Right renal cortex interstitium (tissue), 3 donors: ENCODE results near the gene EFCAB10. TPM values are rescaled to one million over a fixed set of nuclear protein-coding genes. Genes with fewer than 3 reads are reported as not detected.

Experiments used
- DNase-seq, 3 donors: peaks; one replicate each; pipeline ENCODE4 v3.0.0-alpha.2; 2013; ENCODE audit warnings: low read depth in 3 of 3, low spot score in 2 of 3
- polyA plus RNA-seq, 3 donors: library from polyadenylated mRNA; unstranded; fragments of 120-200 nt; gene quantifications; one replicate each; pipeline ENCODE4 v1.2.1, GENCODE V29; 2013; ENCODE audit not compliant: insufficient read length in 3 of 3

EFCAB10 gene
- 1 to 10 TPM in 2 of 3 donors, under 1 TPM in 1; 1.00 to 1.6 (median 1.4) TPM for polyA plus RNA-seq

DNA sequence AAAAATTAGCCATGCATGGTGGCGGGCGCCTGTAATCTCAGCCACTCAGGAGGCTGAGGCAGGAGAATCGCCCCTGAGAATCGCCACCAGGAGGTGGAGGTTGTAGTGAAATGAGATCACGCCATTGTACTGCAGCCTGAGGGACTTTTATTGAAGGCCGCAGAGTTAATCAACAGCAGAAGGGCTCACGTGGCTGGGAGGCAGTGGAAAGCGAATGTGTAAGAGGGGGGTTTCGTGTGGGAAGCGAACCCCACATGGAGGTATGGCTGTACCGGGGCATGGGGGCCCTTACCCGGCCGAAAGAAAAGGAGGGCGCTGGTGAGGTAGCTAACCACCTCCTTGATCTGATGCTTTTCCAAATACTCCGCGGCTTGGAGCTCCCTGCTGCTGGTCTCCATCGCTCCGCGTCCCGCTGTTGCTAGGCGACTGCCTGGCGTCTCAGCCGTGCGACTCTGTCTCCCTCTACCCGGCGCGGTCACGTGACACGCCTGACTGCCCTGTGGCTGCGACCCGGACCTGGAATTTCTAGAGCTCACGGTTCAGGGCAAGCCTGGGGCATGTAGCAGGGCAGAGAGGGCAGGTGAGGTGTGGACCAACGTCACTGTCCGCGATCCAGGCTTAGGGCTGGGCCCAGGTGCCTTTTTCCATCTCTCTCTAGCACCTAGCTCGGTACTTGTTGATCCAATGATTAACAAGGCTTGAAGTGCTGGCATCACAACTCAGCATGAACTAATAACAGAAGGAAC is at the start of gene EFCAB10:
Gene EFCAB10, minus strand, starts transcription at position 428 of the 746 bp plus-strand sequence. Its CDS starts 30 bp downstream, at position 398.
- peak; percentile 51 to 73 (median 65) for DNase-seq

- DNase-seq, result no peak
Measured at GRCh38 chr7:105625986-105626385, 44.7 kb upstream of the EFCAB10 start.

GRCh38 chr7:105623906-105624305 is 42.6 kb upstream of the EFCAB10 start:
- no peak for DNase-seq

DNA sequence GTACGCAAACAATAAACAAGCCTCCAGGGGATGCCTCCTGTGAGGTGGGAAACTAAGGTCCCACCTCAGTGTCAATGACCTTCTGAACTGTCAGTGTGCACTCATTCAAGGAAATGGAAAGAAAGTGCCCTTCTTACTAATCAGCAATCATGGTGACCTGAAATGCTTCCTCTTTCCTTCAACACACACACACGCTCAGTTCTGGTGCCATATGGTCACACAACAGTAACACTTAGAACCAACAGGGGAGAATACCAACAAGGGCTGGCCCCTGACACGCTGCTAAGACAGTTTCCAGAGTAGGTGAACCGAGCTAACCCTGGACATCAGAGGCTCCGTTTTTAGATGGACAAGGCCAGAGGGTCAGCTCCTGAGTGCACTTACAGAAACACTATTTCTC is 42.1 kb upstream of the EFCAB10 start:
- DNase-seq, result no peak

DNA sequence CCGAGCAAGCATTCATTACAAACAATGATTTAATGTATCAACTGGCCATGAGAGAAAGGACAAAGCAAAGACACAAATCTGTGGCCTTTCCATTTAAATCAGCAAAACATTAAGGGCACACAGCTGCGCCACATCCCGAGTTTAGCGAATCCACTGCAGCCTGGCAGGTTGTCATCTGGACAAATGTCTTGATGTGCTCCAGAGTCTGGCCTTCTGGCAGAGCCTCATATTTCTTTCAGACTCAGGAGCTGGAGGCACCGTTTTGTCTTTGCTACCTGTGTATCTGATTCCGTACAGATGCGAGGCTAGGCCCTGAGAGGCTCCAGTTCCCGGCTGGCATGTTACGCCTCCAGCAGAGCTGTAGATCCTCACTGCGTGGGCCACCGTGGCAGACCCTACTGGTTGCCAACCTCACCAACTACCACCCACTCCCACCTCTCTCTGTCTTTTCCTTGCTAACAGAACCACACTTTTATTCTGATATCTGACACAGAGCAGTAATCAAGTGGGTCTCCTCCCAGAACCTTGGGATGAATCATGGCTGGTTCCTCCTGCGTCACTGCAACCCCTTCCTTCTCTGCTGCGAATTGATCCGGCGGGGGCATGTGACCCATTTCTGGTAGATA is 40.9 kb upstream of the EFCAB10 start:
- DNase-seq, result no peak

DNA sequence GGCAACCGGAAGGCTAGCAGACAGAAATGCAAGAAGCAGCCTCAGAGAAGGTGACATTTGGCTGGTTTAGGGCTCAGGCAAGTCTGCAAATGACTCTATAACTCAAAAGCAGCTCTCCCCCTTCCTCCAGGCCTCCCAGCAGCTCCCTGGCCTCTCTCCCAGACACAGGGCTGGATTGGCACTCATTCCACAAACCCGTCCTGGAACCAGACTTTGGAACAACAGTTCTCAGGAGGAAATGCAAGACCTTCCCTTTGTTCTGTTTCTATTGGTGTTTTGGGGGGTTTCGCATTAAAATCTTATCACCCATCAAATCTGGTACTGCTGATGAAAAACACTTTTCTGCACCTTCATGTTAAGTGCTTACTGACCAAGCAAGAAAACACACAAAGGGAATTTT is 40.3 kb upstream of the EFCAB10 start:
- no peak for DNase-seq

GRCh38 chr7:105621176-105621575 is 39.9 kb upstream of the EFCAB10 start:
- no peak for DNase-seq

GRCh38 chr7:105619590-105619989 is 38.3 kb upstream of the EFCAB10 start:
- no peak for DNase-seq

DNA sequence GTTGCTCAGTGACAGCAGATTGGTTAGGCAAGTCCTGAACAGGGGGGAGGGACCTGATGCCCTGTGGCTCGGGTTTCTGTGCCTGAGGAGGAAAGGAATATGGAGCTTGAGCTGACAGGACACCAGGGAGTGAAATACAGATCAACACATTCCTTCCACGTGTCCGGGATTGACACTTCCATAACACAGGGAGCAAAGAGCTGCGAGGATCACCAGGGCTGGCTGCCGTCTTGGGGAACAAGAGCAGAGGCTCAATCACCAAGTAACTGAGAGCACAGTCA is 36.7 kb upstream of the EFCAB10 start:
- DNase-seq, result peak in 1 of 3 donors; percentile 17

GRCh38 chr7:105617280-105618015 is 36.2 kb upstream of the EFCAB10 start:
- peak in 1 of 3 donors; percentile 23 for DNase-seq

DNA sequence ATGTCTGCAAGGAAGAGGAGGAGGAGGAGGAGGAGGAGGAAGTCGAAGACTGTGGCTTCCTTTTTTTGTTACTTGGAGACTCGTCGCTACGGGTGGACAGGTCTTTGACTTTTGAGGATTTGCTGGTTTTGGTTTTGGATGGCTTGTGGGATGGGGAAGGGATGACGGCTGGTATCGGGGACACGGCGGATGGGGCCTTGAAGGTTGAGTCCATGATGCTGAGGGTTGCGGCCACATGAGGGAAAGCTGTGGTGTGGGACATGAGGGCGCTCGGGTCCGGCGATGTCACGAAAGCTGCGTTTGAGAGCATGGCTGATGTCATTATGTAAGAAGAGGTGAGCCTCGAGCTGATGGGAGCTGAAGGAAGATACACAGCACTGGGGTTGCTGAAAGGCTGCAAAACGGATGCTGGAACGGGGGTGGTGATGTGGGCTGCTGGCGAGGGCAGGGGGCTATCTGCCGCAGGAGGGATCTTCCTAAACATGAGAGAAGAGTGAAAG is 33.1 kb upstream of the EFCAB10 start:
- DNase-seq, result no peak

DNA sequence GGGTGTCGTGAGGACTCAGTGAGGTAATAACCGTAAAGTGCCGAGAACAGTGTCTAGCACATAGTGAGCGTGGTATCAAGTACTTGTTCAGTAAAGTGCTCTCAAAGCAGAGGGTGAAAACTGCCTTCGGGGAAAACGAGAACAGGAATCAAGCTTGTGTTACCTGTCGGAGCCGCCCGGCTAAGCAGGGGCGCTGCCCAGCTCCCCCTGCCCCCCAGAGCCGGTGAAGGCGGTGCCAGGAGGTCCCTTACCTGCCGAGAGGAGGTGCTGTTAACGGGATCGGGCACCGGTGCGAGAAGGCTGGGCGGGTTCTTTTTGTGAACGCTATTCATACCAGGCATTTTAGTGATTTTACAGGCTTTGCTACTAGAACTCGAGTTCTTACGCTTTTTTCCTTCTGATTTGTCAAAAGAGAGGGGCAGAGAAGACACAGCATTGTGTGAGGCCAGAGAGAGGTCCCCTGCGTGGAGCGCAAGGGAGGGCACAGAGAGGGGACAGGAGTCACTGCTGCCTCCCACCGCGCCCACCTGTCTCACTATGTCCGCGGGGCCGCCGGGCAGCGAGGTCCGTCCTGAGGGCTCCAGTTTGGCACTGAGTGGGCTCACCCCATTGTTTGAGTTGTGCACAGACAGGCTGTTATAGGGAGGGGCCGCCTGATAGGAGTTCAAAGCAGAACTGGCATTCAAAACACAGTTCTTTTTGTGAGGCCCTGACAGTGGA is 32.5 kb upstream of the EFCAB10 start:
- DNase-seq, result no peak

DNA sequence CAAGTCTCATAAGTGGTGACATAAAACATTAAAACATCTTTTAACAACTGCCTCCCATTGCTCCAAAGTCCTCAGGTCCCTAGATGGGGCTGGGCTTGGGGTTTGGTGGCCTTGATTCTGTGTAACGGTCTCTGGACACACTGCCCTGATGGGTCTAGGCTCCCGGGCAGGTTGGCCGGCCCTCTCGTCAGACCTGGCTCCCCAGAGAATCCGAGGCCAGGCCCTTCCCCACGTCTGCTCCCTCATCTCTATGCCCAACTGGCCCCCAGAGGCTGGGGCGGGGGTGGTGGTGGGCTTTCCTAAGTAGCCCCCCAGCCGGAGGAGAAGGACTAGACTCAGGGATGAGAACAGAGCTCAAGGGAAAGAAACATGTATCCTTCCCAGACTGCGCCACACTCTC is 31.5 kb upstream of the EFCAB10 start:
- no peak for DNase-seq

DNA sequence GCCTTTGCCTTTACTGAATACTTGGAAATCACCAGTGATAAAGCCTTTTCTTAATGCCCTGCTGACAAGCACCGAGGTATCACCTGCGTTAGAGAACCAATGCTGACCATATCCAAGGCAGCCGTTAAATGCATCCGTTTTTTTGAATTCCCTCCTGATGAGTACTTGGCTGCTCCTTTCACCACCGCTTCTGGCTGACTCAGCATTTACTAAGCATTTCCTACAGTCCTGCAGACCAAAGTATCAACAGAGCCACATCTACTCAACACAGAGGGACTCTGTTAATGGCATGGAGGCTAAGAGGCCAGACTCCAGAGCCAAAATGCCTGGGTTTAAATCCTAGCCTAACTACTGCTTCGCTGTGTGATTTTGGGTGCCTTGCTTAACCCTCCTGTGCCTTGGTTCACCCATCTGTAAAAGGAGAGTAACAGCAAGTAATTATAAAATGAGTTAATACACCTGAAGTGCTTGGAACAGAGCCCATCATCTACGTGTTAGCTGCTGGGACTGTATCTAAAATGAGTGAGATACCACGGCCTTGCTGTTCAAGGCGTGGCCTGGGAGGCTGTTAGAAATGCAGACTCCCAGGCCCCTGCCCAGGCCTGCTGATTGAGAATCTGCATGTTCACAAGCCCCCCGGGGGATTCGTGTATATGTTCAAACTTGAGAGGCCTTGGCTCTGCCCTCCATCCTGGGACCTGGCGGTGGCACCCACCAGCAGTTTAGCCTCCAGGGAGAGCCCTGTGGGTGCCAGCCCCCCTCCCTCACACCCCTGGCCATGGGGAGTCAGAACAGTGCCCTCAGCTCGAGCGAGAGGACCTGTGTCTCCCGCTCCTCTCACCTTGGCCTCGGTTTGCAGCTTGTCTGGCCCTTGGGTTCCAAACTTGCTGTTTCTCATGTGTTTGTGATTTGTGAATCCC is 30.8 kb upstream of the EFCAB10 start:
- DNase-seq, result no peak

DNA sequence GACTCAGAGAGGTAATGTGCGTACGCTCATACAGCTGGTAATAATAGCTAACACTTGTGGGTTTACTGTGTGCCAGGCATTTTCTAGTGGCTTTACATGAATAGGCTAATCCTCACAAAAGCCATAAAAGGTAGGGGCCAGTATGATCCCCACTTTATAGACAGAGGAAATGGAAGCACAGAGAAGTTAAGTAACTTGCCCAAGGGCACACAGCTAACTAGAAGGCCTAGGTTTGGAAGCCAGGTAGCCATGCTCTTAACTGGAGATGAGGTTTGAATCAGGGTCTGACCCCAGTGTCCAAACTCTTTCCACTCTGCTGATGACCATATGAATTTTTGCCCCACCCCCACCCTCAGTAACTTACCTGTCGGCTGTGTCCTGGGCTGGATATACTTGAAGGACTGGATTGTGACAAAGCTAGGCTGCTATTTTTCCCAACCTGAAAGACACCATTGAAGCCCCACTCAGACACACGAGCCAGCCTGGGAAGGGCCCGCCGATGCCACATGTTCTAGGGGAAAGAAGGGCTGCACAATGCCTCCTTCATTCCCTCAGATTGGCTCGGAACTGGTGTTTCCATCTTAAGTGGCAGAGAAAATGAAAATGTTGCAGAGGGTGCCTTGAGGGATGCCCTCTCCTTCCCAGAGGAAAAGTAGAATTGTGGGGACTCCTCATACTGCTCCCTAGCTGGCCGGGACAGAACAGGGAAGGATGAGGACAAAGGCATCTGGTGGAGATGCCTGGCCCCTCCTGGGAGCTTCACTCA is 29.1 kb upstream of the EFCAB10 start:
- no peak for DNase-seq

DNA sequence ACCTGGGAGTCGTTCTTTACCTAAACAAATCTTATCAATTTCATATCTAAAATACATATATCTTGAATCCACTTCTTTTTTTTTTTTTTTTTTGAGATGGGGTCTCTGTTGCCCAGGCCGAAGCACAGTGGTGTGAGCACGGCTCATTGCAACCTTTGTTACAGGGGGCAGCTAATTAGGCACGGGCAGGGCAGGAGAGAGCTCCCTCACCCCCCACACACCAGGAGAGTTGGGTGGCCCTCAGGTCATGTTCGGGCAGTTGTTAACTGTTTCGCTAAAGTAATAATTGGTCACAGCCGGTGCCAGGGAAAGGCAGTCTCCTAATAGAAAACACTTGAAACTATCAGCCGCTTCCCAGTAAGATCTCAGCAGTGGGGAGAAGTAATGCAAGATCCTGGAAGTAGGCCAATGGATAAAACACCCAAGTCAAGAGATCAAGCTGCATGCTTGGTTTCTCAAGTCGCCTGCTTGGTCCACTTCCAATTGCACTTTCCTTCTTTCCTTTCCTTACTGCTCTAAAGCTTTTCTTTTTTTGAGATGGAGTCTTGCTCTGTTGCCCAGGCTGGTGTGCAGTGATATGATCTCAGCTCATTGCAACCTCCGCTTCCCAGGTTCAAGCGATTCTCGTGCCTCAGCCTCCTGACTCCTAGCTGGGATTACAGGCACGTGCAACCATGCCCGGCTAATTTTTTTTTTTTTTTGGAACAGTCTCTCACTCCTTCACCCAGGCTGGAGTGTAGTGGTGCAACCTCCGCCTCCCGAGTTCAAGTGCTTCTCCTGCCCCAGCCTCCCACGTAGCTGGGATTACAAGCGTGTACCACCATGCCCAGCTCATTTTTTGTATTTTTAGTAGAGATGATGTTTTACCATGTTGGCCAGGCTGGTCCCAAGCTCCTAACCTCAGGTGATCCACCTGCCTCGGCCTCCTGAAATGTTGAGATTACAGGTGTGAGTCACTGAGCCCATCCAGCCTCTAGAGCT is 21.3 kb upstream of the EFCAB10 start:
- no peak for DNase-seq

GRCh38 chr7:105600720-105601550 is 19.6 kb upstream of the EFCAB10 start:
- no peak for DNase-seq
